Esophagus muscularis mucosa (tissue), 4 donors: ENCODE measurements around the gene POGLUT2. TPM values are rescaled to one million over a fixed set of nuclear protein-coding genes. Genes with fewer than 3 reads are reported as not detected.

ENCODE experiments used
- DNase-seq: peaks from one replicate; pipeline ENCODE4 v3.0.0-alpha.2; 2017; ENCODE audit errors: extremely low spot score
- H3K27ac ChIP-seq, 4 donors: fragments of 200-600 bp; sonication (generic); replicated peaks in 1 of 4; 1 replicate in 3 of 4; 2 replicates in 1 of 4; pipeline ENCODE4 v1.5.1; 2016 to 2019; ENCODE audit warnings: mild to moderate bottlenecking in 1 of 4
- H3K27me3 ChIP-seq, 4 donors: fragments of 200-600 bp; sonication (generic); one replicate each; pipeline versions ENCODE4 v1.5.1 to v1.6.0; 2016 to 2019
- H3K36me3 ChIP-seq, 4 donors: fragments of 200-600 bp; sonication (generic); one replicate each; pipeline ENCODE4 v1.5.1; 2016 to 2019
- H3K4me1 ChIP-seq, 4 donors: fragments of 200-600 bp; sonication (generic); one replicate each; pipeline ENCODE4 v1.5.1; 2016 to 2019
- H3K4me3 ChIP-seq, 4 donors: fragments of 200-600 bp; sonication (generic); 1 replicate in 2 of 4; 2 replicates in 2 of 4; pipeline ENCODE4 v1.5.1; 2016 to 2019; ENCODE audit warnings: mild to moderate bottlenecking in 4 of 4, moderate library complexity in 1 of 4
- H3K9me3 ChIP-seq, 4 donors: fragments of 200-600 bp; sonication (generic); 1 replicate in 3 of 4; 2 replicates in 1 of 4; pipeline ENCODE4 v1.5.1; 2016 to 2019
- EP300 ChIP-seq: sonication (generic); formaldehyde crosslinking; IDR thresholded peaks from one replicate; pipeline ENCODE4 v1.6.1; 2017; ENCODE audit warnings: antibody characterized with exemption
- POLR2A ChIP-seq: fragments of 450-650 bp; IDR thresholded peaks from one replicate; pipeline ENCODE4 v1.6.1; 2017; ENCODE audit warnings: antibody characterized with exemption, moderate library complexity, mild to moderate bottlenecking, low read depth
- POLR2AphosphoS5 ChIP-seq, 2 donors: sonication (generic); formaldehyde crosslinking; IDR thresholded peaks; one replicate each; pipeline ENCODE4 v1.6.1; 2017; ENCODE audit warnings: antibody characterized with exemption in 2 of 2
- WGBS: methylation state at CpG from one replicate; pipeline ENCODE4 v1.1.5; 2018; 5-methylcytosine and 5-hydroxymethylcytosine counted together
- intact Hi-C: fragments of 100-400 bp; cut with DNase I; formaldehyde crosslinking; loops from one replicate; pipeline ENCODE4 v1.15.1; 2023
- total RNA-seq, 4 donors: library from RNA; depleted of rRNA; stranded (reverse); fragments of >200 nt; gene quantifications; one replicate each; pipeline versions ENCODE4 v1.1.0 to v1.2.1, GENCODE V29; 2016
- TF ChIP-seq, protein P1 (sequence below), 3 experiments: fragments of 200-600 bp in 2 of 3; fragments of 450-650 bp in 1 of 3; sonication (generic) in 2 of 3; IDR thresholded peaks; one replicate each; pipeline ENCODE4 v1.5.1; 2017 to 2019; ENCODE audit warnings: antibody characterized with exemption in 3 of 3, mild to moderate bottlenecking in 2 of 3, moderate library complexity in 1 of 3

Gene POGLUT2
- total RNA-seq, 4 donors from 2014 or later = 4.8 to 7.5 (median 6.3) TPM

DNA sequence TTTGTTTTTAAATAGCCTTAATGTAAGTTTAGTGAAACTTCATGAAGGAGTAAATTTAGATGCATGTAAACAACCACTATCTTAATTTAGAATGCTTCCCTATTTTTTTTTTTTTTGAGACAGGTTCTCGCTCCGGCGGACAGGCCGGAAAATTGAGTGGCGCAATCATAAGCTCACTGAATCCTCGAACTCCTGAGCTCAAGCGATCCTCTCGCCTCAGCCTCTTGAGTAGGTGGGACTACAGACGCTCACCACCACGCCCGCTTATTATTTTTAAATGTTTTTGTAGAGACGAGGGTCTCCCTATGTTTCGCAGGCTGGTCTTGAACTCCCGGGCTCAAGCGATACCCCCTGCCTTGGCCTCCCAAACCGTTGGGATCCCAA, 26.7 kb downstream of the POGLUT2 start:
- Histone ChIP-seq H3K4me1 (peaks cover 11 to 21% (median 14%) of the 10 kb centered on the region in 4 donors), H3K9me3 (no peaks in the 10 kb centered on the region), H3K27me3 (no peaks in the 10 kb centered on the region), H3K4me3 (no peak overlapping the region), H3K36me3 (peaks cover 0 to 7% (median 0%) of the 10 kb centered on the region in 4 donors), H3K27ac (no peak overlapping the region)
- intact Hi-C loops = loop anchor here (2.0 to 5.0 kb wide), 2 partner anchors 75 to 173 kb away; partner anchors contain the start of gene ERCC5
- 92% methylated on average over 16 of the region's 16 CpGs for WGBS
- TF ChIP-seq POLR2AphosphoS5 (IDR thresholded peaks at IDR 0.05) = no peak
- TF ChIP-seq POLR2A = no peak
- no peak for TF ChIP-seq EP300
- TF ChIP-seq, protein P1, sequence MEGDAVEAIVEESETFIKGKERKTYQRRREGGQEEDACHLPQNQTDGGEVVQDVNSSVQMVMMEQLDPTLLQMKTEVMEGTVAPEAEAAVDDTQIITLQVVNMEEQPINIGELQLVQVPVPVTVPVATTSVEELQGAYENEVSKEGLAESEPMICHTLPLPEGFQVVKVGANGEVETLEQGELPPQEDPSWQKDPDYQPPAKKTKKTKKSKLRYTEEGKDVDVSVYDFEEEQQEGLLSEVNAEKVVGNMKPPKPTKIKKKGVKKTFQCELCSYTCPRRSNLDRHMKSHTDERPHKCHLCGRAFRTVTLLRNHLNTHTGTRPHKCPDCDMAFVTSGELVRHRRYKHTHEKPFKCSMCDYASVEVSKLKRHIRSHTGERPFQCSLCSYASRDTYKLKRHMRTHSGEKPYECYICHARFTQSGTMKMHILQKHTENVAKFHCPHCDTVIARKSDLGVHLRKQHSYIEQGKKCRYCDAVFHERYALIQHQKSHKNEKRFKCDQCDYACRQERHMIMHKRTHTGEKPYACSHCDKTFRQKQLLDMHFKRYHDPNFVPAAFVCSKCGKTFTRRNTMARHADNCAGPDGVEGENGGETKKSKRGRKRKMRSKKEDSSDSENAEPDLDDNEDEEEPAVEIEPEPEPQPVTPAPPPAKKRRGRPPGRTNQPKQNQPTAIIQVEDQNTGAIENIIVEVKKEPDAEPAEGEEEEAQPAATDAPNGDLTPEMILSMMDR (IDR thresholded peaks at IDR 0.05) = no peak
- DNase-seq = no peak

- Histone ChIP-seq H3K27ac (no peak overlapping the region), H3K9me3 (no peaks in the 10 kb centered on the region), H3K27me3 (no peaks in the 10 kb centered on the region), H3K4me3 (no peak overlapping the region), H3K36me3 (peaks cover 0 to 13% (median 2%) of the 10 kb centered on the region in 4 donors), H3K4me1 (peaks cover 11 to 21% (median 14%) of the 10 kb centered on the region in 4 donors)
- intact Hi-C loops = loop anchor here (2.0 to 5.0 kb wide), 2 partner anchors 76 to 173 kb away; partner anchors contain the start of gene ERCC5
- no peak for DNase-seq
- 87% methylated on average over 6 of the region's 6 CpGs for WGBS
- no peak for TF ChIP-seq POLR2AphosphoS5 (IDR thresholded peaks at IDR 0.05)
- no peak for TF ChIP-seq EP300
- TF ChIP-seq POLR2A = no peak
- TF ChIP-seq, protein P1 (IDR thresholded peaks at IDR 0.05) = no peak
Observed at GRCh38 chr13:102771298-102772041, 27.3 kb downstream of the POGLUT2 start.

DNA sequence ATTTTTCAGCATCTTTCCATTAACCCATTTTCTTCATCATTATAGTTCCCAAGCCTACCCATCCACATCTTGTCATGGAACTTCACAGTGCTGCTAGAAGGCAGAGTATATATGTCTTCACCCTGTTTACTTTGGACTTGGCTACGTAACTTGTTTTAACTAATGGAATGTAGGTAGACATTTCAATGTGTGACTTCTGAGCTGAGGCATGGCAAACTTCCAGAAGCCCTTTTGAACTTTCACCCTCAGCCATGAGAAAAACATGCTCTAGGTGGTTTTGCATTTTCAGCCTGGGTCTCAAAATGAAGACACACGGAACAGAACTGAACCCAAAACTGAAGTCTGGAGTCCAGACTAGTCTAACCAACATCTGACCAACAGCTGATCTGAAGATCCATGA, 28.3 kb downstream of the POGLUT2 start:
- WGBS = 87% methylated on average over 2 of the region's 2 CpGs
- TF ChIP-seq POLR2A (no peak), POLR2AphosphoS5 (IDR thresholded peaks at IDR 0.05) (no peak), EP300 (no peak)
- TF ChIP-seq, protein P1 (IDR thresholded peaks at IDR 0.05) = no peak

DNA sequence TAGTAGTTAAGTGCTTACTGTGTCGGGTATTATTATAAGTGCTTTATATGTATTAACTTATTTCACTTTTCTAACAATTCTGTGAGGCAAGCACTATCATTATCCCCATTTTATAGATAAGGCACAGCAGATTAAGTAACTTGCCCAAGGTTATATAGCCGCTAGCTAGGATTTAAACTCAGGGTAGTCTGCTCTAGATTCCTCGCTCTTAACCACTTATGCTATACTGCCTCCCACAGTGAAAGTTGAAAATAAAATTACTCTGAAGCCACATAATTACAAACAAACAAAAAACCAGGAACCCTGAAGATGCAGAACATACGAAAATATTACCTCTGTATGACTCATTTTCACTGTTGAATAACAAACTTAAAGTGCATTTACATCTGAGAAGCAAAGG, 29.1 kb downstream of the POGLUT2 start:
- peaks cover 11 to 21% (median 14%) of the 10 kb centered on the region in 4 donors for H3K4me1 ChIP-seq
- H3K36me3 ChIP-seq = peaks cover 0 to 26% (median 9%) of the 10 kb centered on the region in 4 donors
- no peaks in the 10 kb centered on the region for H3K9me3 ChIP-seq
- DNase-seq = no peak
- H3K4me3 ChIP-seq = no peak overlapping the region
- 86% methylated on average over 4 of the region's 4 CpGs for WGBS
- intact Hi-C loops = loop anchor here (5.0 kb wide), 1 partner anchor 78 kb away; the partner anchor contains the start of gene ERCC5
- TF ChIP-seq, protein P1 (IDR thresholded peaks at IDR 0.05) = no peak
- TF ChIP-seq EP300 = no peak
- no peak for TF ChIP-seq POLR2A
- TF ChIP-seq POLR2AphosphoS5 (IDR thresholded peaks at IDR 0.05) = no peak
- H3K27me3 ChIP-seq = no peaks in the 10 kb centered on the region
- no peak overlapping the region for H3K27ac ChIP-seq

More for the DNA sequence above, 28.3 kb downstream of the POGLUT2 start:
- H3K4me1 ChIP-seq = peaks cover 11 to 21% (median 14%) of the 10 kb centered on the region in 4 donors
- H3K4me3 ChIP-seq = no peak overlapping the region
- no peak for DNase-seq
- intact Hi-C loops = loop anchor here (5.0 kb wide), 1 partner anchor 77 kb away; the partner anchor contains the start of gene ERCC5
- no peak overlapping the region for H3K27ac ChIP-seq
- no peaks in the 10 kb centered on the region for H3K27me3 ChIP-seq
- peaks cover 0 to 23% (median 8%) of the 10 kb centered on the region in 4 donors for H3K36me3 ChIP-seq
- no peaks in the 10 kb centered on the region for H3K9me3 ChIP-seq
